K562 (cell line): ENCODE measurements around the gene PODXL2.

Source experiments
- GATA2 ChIP-seq: sonication (generic); formaldehyde crosslinking; IDR thresholded peaks from 2 replicates; pipeline ENCODE4 v1.4.0; 2020; ENCODE audit warnings: mild to moderate bottlenecking, missing genetic modification reagents
- RERE ChIP-seq: sonication (generic); formaldehyde crosslinking; IDR thresholded peaks from 2 replicates; pipeline ENCODE4 v1.8.0; 2023; ENCODE audit warnings: missing genetic modification reagents, mild to moderate bottlenecking, borderline replicate concordance
- TF ChIP-seq, protein P1 (sequence below): sonication (generic); formaldehyde crosslinking; IDR thresholded peaks from 2 replicates; pipeline ENCODE4 v1.8.0; 2022; ENCODE audit warnings: mild to moderate bottlenecking, missing genetic modification reagents

- TF ChIP-seq, protein P1, sequence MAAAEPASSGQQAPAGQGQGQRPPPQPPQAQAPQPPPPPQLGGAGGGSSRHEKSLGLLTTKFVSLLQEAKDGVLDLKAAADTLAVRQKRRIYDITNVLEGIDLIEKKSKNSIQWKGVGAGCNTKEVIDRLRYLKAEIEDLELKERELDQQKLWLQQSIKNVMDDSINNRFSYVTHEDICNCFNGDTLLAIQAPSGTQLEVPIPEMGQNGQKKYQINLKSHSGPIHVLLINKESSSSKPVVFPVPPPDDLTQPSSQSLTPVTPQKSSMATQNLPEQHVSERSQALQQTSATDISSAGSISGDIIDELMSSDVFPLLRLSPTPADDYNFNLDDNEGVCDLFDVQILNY: no peak
- TF ChIP-seq GATA2 (CRISPR knock-in tag) (no peak), RERE (no peak)
These were observed 73.2 kb downstream of the PODXL2 start for GRCh38 chr3:127702151-127702578.
